ENCODE results near the gene CCDC85B.
A peak's percentile ranks its signal among the peaks of the same experiment; 100 is the strongest.
"Not testable (repeated sequence)": the region's sequence is repeated elsewhere in the genome, so short reads cannot be mapped to it uniquely, and the experiment has no call there.

CCDC85B gene

GRCh38 chr11:65890324-65891218, at the start of gene CCDC85B:
Gene CCDC85B (plus strand): TSS chr11:65890673. CDS start chr11:65890784, 111 bp downstream.
- peak; percentile 99 for DNase-seq

- DNase-seq = no peak
These were observed 48.3 kb upstream of the CCDC85B start for GRCh38 chr11:65842144-65842543.

- DNase-seq = no peak
These were observed 46.7 kb upstream of the CCDC85B start for GRCh38 chr11:65843811-65844210.

DNA sequence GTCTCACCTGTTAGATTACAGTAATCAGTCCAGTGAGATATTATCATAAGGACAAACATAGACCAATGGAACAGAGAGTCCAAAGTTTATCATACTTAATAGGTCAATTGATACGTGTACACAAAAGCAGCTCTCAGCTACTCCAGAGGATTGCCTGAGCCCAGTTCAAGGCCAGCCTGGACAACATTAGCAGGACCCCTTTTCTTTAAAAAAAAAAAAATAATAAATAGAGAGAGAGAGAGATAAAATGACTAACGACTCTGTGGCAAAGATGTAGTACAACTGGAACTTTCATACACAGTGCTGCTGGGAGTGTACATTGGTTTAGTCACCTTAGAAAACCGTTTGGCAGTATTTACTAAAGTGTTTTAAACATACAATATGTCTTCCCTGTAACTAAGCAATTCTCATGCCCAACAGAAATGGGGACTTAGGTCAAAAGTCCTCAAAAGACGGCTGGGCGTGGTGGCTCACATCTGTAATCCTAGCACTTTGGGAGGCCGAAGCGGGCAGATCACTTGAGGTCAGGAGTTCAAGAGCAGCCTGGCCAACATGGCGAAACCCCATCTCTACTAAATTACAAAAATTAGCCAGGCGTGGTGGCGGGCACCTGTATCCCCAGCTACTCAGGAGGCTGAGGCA, 46.1 kb upstream of the CCDC85B start:
- DNase-seq = no peak

DNA sequence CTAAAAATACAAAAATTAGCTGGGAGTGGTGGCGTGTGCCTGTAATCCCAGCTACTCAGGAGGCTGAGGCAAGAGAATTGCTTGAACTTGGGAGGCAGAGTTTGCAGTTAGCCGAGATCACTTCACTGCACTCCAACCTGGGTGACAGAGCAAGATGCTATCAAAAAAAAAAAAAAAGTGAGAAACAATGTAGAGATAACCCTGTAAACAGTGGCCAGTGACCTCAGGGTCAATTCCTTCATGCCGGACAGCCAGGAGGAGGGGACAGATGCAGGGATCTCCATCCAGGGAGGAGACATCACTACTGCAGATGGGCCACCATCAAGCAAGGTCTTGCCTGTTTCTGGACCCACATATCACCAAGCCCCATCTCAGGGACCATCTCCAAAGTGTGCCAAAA, 42.7 kb upstream of the CCDC85B start:
- DNase-seq = no peak

DNA sequence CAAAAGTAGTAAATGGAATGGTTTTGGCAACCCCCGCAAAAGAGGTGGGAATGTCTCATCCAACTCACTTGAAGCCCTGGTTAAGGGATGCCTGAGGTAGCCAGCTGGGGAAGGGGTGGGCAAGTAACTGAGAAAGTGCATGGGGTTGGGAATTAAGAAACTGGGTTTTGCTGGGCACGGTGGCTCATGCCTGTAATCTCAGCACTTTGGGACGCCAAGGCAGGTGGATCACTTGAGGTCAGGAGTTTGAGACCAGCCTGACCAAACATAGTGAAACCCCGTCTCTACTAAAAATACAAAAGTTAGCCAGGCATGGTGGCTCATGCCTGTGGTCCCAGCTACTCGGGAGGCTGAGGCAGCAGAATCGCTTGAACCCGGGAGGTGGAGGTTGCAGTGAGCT, 41.8 kb upstream of the CCDC85B start:
- not testable (repeated sequence) for DNase-seq

DNA sequence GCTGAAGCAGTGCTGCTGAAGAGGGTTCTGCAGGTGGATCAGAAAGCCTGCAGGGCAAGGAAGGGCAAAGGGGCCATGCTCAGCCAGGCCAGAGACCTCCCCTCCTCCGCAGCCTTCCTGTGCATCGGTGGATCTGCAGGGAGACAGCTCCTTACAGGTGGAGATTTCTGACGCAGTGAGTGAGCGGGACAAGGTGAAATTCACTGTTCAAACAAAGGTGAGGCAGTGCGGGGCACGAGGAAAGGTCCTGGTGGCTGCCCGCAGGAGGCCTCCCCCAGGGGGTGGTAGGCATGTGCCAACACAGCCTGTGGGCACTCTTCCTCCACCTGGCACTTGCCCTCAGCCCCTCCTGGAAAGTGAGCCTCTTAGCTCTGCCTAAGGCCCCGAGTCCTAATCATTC, 41.1 kb upstream of the CCDC85B start:
- DNase-seq = no peak

GRCh38 chr11:65849771-65850216, 40.7 kb upstream of the CCDC85B start:
- no peak for DNase-seq

DNA sequence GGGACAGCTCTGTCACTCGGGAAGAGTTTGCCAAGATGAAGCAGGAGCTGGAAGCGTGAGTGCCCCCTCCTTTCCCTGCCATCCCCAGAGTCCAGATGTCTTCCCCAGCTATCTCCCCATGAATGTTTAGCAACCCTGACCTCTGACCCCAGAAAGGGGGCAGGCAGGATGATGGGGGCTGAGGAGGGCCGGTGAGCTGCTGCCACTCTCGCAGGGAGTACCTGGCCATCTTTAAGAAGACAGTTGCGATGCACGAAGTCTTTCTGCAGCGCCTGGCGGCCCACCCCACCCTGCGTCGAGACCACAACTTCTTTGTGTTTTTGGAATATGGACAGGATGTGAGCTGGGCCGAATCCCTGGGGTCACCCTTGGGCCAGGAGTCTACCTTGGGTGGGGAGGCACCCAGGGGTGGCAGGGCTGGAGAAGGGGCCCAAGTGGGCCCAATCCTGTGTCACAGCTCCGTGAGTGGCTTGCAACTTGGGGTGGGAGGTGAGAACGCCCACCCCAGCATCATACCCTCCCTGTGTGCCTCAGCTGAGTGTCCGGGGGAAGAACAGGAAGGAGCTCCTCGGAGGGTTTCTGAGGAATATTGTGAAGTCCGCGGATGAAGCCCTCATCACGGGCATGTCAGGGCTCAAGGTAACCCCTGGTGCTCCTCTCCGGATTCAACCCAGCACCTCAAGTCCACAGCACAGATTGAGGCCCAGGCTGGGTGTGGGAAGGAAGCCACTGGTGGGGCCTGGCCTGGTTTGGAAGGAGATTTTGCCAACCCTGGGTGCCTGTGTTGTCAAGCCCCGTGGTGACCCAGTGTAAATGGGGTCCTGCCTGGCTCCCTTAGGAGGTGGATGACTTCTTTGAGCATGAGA, 40.0 kb upstream of the CCDC85B start:
- DNase-seq = no peak

- peak in 1 of 2 donors; percentile 38 for DNase-seq
These were observed 39.3 kb upstream of the CCDC85B start for GRCh38 chr11:65851083-65851579.

DNA sequence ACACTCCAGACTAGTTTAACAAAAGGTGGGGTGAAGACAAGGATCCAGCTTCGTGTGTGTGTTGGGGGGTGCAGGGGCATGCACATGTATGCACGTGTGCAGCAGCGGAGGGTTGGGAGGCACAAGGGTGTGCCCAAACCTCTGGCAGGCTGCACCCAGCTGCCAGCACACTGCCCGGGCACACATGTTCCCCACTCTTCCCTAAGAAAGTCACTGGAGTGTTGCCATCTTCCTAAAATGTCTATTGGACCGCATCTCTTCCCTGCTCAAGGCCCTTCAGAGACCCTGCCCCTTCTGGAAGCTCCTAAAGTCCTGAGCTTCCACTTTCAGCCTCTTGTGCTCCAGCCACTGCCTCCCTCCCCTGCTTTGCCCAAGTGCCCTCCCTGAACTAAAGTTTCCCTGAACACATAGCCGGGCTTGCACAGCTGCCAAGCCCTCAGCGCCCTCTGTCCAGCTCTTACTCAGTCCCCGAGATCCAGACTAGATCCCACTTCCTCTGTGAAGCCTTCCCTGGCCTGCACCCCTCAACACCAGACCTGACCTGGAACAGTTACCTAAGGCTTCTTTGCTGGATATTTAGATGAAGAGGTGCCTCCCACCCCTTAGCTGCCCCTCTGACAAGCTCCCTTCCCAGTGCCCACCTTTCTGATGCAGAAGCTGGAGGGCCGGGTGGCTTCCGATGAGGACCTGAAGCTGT, 38.5 kb upstream of the CCDC85B start:
- no peak for DNase-seq

- DNase-seq = no peak
These were observed 37.8 kb upstream of the CCDC85B start for GRCh38 chr11:65852508-65853245.

DNA sequence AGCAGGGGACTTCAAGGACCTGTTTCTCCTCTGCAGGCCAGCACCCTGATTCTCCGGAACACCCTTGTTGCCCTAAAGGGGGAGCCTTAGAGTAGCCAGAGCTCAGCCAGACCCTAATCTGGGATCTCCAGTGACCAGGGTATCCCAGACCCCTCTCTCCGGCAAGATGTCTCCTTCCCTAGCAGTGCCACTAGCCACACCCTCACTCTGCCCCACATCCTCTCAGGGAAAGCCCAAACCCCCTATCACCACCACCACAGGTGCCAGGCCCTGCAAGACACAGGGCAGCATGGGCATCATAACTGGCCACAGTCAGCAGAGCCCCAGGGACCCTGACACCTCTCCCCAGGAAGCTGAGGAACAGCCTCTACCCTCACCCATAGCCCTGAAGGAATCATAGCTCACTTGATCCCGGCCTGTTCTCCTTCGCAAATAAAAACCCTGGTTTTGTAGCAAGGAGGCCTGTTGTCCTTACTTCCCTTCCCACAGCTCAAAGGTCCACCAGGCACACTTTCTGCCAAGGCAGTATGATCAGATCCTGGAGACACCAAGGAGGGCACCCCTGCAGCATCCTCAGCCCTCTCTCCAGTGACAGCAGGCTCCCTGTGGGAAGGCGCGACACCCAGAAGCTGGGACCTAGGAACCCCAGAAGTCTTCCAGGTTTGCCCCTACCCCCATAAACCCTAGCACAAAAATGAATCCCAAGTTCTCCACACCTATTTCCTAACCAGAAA, 37.1 kb upstream of the CCDC85B start:
- no peak for DNase-seq

DNA sequence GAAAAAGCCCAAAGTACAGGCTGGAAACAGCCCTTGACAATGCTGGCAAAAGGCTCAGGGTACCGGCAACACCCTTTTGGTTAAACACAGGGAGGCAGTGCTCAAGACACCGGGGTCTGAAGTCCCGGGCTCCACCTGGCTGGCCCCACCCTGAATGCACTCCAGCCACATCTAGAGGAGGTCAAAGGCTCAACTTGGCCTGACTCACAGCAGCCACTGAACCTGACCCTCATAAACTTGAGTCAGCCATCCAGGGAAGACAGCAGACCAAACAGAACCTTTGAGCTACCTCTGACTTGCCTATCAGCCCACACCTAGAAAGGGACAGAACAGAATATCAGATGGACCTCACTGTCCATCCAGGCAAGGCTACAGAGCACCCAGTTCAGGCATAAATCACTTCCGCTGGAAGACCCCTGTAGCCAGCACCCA, 36.3 kb upstream of the CCDC85B start:
- DNase-seq = no peak

DNA sequence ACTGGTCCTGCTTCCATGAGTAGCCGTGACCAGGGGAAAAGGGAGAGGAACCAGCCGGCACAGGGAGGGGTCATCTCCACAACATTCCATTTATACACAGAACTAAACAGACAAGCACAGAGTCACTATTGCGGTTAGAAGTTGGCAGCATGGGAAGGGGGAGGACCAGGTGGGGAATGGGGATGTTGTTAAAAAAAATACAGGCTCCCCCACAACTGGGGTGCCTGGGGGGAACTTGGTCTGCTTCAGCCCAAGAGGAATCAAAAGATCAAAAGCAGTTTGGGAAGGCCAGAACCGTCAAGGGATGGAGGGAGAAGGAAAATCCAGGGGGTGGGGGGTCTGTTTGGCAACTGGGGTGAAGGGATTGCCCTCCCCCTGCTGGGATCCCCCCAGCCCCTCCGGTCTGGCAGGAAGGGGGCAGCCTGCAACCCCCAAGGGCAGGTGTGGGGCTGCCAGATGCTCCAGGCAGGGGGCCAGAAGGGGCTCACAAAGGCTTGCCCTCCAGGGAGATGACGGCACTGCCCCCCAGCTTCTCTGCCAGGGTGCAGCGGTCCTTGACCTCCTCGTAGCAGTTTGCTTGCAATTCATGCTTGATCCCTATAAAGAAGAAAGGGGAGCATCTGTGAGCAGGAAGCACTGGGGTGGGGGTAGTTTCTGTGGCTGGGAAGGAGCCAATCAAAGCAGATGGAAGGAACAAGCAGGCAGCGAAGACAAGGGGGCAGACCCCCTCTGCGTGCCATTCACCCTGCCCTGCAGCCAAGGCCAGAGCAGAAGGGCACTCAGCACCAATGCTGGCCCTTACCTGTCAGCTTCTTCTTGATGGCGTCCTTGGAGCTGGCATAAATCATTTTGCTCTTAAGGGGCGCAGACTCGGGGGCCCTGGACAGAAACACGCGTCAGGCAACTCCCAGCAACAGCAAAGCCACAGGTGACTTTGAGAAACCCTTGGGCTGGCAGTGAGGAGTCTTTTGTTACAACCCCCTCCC, 35.3 kb upstream of the CCDC85B start:
- no peak for DNase-seq

GRCh38 chr11:65855927-65856363, 34.5 kb upstream of the CCDC85B start:
- DNase-seq = no peak

DNA sequence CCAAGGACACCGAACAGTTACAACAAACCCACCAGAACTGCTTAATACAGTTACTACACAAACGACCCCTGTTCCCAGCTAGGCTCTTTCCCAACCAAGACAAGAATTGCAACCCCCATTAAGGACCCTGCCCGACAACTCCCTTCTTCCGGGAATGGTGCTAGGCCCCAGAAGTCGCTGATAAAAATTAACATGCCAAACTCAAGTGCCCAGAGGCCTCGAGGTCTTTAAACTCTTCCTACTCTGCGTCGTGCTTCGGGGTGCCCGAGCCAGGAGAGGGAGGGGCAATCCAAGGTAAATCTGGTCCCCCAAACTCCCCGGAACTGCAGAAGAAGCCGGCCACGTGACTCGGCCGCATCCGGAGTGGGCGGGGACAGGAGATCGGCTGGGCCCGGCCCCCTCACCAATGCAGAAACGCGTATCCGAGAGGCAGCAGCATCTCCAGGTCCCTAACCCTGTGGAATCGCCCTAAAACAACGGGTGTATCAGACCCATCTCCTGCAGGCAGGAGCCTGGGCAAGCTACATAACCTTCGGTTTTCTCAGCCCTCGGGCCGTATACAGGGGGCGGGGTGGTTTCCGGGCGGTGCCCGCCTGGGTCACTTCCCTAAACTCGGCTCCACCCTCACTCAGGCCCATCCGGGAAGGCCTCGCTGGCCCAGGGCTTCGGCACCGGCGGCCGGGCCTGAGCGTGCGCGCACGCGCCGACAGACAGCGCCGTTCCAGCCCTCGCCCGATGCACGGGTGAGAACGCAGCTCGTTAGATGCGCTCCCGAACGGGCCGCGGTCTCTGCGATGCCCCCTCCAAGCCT, 33.6 kb upstream of the CCDC85B start:
- DNase-seq = peak; percentile 80 to 87

DNA sequence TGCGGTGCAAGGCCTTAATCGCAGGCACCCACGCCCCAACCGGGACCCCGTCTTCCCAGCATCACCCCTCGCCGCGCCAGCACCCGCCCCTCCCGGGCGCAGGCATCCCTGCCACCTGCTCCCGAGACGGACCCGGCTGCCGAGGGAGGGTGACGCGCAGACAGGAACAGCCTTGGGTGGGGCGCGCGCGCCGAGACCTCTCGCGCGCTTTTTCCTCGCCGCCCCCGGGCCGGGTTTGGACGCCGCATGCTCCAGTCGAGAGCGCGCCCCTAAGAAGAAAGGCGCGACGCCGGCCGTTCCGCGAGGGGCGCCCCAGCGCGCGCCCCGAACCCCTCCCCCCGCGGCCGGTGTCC, 33.0 kb upstream of the CCDC85B start:
- DNase-seq = peak; percentile 37 to 67
